Hypothalamus (tissue), 51 donors: Measurements from ENCODE around the gene TSSK6.

ENCODE experiments used
- DNase-seq, 51 donors: peaks; one replicate each; lab custom pipeline; 2025; lab: John Stamatoyannopoulos, UW

The TSSK6 gene

GRCh38 chr19:19545707-19546106 lies 30.4 kb upstream of the TSSK6 start:
- DNase-seq = no peak

DNA sequence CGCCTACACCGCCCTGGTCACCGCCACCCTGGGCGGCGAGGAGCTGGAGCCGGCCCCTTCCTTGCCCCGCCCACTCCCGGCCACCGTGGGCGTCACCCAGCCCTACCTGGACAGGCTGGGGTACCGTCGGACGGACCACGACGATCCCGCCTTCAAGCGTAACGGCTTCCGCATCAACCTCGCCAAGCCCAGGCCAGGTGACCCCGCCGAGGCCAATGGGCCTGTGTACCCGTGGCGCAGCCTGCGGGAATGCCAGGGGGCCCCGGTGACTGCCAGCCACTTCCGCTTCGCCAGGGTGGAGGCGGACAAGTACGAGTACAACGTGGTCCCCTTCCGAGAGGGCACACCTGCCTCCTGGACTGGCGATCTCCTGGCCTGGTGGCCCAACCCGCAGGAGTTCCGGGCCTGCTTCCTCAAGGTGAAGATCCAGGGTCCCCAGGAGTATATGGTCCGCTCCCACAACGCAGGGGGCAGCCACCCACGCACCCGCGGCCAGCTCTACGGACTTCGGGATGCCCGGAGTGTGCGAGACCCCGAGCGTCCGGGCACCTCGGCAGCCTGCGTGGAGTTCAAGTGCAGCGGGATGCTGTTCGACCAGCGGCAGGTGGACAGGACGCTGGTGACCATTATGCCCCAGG lies 29.7 kb upstream of the TSSK6 start:
- no peak for DNase-seq

- no peak for DNase-seq
Observed at GRCh38 chr19:19544257-19544953, 29.1 kb upstream of the TSSK6 start.

DNA sequence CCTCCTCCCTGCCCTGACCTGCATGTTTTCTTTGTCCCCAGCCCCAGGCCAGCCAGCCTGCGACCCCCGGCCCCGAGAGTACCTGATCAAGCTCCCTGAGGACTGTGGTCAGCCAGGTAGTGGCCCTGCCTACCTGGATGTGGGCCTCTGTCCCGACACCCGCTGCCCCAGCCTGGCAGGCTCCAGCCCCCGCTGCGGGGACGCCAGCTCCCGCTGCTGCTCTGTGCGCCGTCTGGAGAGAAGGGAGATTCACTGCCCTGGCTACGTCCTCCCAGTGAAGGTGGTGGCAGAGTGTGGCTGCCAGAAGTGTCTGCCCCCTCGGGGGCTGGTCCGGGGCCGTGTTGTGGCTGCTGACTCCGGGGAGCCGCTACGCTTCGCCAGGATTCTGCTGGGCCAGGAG lies 28.3 kb upstream of the TSSK6 start:
- DNase-seq = no peak

GRCh38 chr19:19543101-19543500 lies 27.8 kb upstream of the TSSK6 start:
- DNase-seq = no peak

GRCh38 chr19:19542507-19542906 lies 27.2 kb upstream of the TSSK6 start:
- DNase-seq = no peak

- no peak for DNase-seq
Observed at GRCh38 chr19:19541616-19542015, 26.3 kb upstream of the TSSK6 start.

DNA sequence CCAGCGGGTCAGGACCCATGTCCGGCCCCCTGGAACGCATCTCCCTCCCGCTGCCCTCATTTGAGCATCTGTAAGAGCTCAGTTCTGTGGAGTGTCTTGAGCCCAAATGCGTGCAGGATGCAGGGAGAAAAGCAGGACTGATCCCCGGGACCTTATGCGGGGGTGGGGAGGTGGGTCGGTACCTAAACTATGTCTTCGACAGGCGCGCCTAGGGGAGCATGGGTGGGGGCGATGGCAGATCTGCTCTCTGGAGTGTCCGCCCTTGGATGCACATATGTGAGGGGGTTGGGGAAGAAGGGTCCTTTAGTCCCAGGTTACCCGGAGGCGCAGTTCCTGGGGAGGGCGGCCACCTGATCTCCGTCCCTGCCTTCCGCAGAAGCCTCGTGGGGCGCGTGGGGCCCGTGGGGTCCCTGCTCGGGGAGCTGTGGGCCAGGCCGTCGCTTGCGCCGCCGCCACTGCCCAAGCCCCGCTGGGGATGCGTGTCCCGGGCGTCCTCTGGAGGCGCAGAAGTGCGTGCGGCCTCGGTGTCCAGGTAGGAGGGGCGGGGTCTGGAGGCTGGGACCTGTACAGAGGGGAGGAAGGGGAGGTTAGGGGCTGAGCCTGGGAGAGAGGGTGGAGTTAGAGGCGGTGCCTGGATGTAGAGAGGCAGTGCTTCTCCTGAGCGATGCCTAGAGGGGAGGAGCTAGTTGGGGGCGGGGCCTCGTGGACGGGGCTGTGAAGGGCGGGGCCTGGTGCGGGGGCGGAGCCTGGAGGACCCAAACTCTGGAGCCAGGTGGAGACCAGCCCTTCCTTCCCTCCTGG lies 25.6 kb upstream of the TSSK6 start:
- DNase-seq = peak in 4 of 51 donors; percentile 5 to 36 (median 12)

- peak in 18 of 51 donors; percentile 4 to 48 (median 26) for DNase-seq
Observed at GRCh38 chr19:19540064-19540714, 24.8 kb upstream of the TSSK6 start.

DNA sequence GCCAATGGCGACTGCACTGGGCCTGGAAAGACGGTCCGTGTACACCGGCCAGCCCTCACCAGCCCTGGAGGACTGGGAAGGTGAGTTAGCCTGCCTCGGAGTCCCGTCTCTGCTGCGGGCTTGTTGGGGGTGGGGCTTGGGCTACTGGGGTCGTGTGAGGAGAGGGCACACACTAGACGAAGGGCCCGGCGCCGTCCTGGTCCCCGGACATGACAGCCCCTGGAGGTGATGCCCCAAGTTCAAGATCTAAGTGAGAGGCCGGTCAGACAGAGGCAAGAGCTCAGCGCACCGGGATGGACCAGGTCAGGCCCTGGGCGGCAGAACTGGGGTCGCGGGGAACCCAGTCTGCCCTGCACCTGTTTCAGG lies 24.3 kb upstream of the TSSK6 start:
- DNase-seq = no peak

- no peak for DNase-seq
Observed at GRCh38 chr19:19538785-19539166, 23.4 kb upstream of the TSSK6 start.

DNA sequence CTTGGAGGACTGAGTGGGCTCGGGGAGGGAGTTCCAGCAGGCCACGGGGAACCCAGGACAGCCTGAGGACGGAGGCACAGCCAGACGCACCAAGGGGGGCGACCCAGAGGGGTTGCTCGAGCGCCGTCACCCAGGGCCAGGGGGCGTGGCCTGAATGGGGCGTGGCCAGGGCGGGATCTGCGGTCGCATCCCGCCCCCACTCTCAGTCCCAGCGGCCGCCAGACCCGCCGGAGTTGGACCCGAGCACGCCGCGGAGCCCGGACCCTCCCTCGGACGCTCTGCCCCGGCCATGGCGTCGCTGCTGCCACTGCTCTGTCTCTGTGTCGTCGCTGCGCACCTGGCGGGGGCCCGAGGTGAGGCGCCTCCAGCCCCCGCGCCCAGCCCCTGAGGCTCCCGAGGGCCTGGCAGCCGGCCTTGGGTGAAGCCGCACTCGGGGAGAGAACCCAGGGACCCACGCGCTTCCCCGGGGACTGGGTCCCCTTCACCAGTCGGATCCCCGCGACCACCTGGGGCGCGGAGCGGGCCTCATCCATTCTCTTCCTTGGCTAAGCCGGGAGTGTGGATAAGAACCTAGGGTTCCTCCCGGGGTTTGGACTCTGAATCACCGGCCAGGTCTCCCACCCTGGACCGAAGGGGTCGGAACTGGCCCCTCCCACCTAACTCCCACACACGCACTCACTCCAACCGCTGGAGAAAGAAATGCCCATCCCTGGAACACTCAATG lies 22.9 kb upstream of the TSSK6 start, which contains the start of gene CILP2:
CILP2 (plus strand) TSS at position 205 of the 724 bp plus-strand sequence; CDS start at position 290, 85 bp downstream.
- DNase-seq = peak in 4 of 51 donors; percentile 8 to 18 (median 14)

GRCh38 chr19:19537075-19538048 lies 22.0 kb upstream of the TSSK6 start:
- DNase-seq = no peak

DNA sequence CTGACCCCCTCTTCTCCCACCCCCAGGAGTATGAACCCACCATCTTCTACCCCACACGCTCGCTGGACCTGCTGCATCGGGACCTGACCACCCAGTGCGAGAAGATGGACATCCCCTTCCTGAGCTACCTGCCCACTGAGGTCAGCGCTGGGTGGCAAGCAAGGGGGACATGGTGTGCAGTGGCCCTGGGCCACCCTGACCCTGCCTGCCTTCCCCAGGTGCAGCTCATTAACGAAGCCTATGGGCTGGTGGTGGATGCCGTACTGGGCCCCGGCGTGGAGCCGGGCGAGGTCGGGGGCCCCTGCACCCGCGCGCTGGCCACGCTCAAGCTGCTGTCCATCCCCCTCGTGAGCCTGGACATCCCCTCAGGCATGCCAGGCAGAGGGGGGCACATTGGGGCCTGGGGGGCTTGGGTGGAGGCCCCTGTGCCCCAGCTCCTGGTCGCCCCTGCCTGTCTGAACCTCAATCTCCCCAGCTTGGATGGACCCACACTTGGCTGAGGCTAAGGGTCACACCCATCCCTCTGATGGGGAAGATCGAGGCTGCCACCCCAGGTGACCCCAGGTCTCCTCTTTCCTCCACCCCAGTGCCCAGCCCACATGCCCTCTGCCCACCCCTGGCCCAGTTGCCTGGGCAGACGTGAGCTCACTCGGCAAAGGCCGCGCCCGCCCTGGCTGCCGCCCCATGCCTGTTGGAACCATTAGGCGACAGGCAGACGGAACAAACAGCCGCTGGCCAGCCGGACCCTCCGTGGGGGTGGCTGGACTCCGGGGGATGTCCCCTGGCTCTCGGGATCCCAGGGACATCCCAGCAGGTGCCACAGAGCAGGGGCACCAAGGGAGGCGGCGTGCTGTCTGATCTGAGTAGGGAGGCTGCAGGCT lies 20.2 kb upstream of the TSSK6 start:
- DNase-seq = no peak

DNA sequence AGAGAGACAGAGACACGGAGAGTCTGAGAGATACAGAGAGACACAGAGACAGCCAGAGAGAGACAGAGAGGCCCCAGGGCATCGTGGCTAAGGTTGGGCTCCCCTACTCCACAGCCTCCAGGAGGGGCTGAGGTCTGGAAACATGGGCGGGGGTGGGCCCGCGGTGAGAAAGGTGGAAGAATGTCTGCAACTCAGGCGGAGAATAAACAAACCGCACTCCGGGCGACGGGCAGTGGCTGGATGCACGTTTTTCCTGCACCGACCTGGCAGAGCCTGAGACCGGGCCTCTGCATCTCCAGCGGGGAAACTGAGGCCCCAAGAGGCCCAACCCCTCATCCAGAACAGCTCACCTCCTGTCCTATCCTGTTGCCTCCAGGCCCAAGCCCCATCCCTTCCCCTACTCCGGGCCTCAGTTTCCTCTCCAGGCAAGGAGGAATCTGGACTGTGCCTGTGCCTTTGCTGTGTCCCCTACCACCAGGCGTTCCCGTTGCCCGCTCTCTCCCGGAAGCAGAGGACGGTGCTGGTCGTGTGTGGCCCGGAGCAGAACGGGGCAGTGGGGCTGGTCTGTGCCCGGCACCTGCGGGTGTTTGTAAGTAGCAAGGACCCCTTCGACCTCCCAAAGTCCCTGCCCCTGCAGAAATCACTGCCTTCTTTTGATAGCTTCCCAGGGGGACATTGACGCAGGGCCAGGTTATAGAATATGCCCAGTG lies 19.4 kb upstream of the TSSK6 start:
- no peak for DNase-seq

- DNase-seq = no peak
Observed at GRCh38 chr19:19533841-19534240, 18.5 kb upstream of the TSSK6 start.
